HFF-Myc (cell line): ENCODE results near the gene DHRS12.

ENCODE experiments used
- DNase-seq: peaks from one replicate; pipeline ENCODE4 v3.0.0-alpha.2; 2011; ENCODE audit warnings: low read depth; ENCODE audit errors: extremely low read depth
- H3K4me3 ChIP-seq: replicated peaks from 2 replicates; pipeline ENCODE4 v1.5.1; 2011; ENCODE audit warnings: low read depth, mild to moderate bottlenecking, control low read depth, low read length
- CTCF ChIP-seq: IDR thresholded peaks from 2 replicates; pipeline ENCODE4 v1.5.1; 2012; ENCODE audit warnings: mild to moderate bottlenecking, low read depth, low read length, control low read depth; ENCODE audit errors: missing control alignments

DHRS12 gene

GRCh38 chr13:51834581-51835171 lies 30.7 kb upstream of the DHRS12 start:
- no peak for DNase-seq
- TF ChIP-seq CTCF = no peak
- no peak overlapping the region for H3K4me3 ChIP-seq

GRCh38 chr13:51833980-51834379 lies 30.0 kb upstream of the DHRS12 start:
- no peak overlapping the region for H3K4me3 ChIP-seq
- DNase-seq = no peak
- no peak for TF ChIP-seq CTCF

GRCh38 chr13:51832471-51833152 lies 28.6 kb upstream of the DHRS12 start:
- TF ChIP-seq CTCF = no peak
- H3K4me3 ChIP-seq = no peak overlapping the region
- DNase-seq = no peak

- no peak overlapping the region for H3K4me3 ChIP-seq
- no peak for DNase-seq
- TF ChIP-seq CTCF = no peak
Measured at GRCh38 chr13:51831519-51831918, 27.6 kb upstream of the DHRS12 start.

- no peak for TF ChIP-seq CTCF
- DNase-seq = no peak
- H3K4me3 ChIP-seq = no peak overlapping the region
Measured at GRCh38 chr13:51829568-51829899, 25.6 kb upstream of the DHRS12 start.

- no peak for TF ChIP-seq CTCF
- no peak overlapping the region for H3K4me3 ChIP-seq
- DNase-seq = no peak
Measured at GRCh38 chr13:51828730-51829567, 25.0 kb upstream of the DHRS12 start.
